ENCODE data around the gene INO80. TPM values are rescaled to one million over a fixed set of nuclear protein-coding genes. Genes with fewer than 3 reads are reported as not detected.
"Not testable (repeated sequence)": the region's sequence is repeated elsewhere in the genome, so short reads cannot be mapped to it uniquely, and the experiment has no call there.

The INO80 gene
- total RNA-seq, 2 donors from 2014 or later = 24.7 to 27.9 TPM

DNA sequence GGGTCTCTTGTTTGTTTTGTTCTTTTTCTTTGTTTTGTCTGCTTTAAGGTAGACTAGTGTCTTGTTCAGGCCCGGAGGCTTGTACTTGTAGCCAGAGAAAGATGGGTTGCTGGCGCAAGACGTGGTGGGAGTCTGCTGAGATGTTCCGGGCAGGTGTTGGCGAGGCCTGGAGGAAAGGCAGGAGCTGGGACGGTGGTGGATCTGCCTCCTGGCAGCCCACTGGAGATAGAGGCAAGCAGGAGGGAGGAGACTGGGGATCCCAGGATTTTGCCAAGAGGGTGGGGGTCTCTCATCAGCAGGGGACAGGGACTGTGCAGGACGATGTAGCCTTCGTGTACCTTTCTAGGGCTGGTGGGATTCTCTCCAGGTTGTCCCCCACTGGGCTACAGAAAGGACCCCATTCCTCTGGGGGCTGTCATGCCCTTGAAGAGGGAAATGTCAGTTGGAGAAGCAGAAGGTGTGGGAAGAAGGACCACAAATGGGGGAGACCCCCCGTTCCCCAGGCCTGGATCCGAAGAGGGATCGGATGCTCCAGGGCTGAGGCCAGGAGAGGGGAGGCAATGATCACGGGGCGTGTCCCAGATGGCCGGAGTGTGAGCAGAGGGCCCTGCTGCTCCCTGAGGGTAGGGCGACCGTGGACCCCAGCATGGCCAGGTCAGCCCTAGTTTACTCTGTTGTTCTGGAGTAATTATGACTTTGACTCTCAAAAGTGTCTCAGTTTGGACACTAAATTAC is 155.8 kb downstream of the INO80 start:
- no peaks in the 10 kb centered on the region for H3K27me3 Mint-ChIP-seq (ENCODE audit: low read depth)
- H3K36me3 Mint-ChIP-seq (ENCODE audit: insufficient read depth in 2 of 2) = peaks cover 5 to 7% of the 10 kb centered on the region in 2 donors
- H3K27ac Mint-ChIP-seq = peak overlapping the region; percentile 92
- peak overlapping the region in 1 of 2 donors; percentile 24 for H3K4me3 Mint-ChIP-seq
- H3K9me3 Mint-ChIP-seq = no peaks in the 10 kb centered on the region
- DNase-seq = no peak
- peak in 1 of 2 donors; percentile 9 for ATAC-seq (replicated peaks in 1 of 2)
- H3K4me1 Mint-ChIP-seq (ENCODE audit: low read depth) = peaks cover 21% of the 10 kb centered on the region

DNA sequence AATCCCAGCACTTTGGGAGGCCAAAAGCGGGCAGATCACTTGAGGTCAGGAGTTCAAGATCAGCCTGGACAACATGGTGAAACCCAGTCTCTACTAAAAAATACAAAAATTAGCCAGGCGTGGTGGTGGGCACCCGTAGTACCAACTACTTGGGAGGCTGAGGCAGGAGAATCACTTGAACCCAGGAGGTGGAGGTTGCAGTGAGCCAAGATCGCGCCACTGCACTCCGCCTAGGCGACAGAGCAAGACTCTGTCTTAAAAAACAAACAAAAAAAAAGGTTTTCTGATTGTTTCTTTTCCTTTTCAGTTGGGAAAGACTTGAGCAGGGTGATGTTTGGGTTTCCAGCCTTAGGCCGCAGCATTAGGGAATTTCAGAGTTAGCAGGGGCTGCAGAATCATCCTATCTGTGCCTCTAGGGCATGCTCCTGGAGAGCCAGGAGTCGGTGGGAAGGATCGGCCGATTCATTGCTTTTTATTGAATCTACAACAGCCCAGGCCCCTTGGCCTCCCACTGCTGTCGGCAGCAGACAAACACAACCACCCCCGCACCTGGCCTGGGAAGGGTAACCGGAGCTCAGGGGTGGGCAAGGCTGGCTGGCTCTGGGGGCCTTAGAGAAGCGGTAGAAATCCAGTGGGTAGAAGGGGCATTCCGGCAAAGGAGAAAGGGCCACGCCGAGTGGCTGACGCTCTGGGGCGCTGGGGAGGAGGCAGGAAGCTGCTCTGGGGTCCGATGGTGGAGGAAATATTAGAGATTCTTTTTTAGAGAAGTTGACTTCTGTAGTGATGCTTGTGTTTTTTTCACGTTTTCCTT is 156.5 kb downstream of the INO80 start:
- DNase-seq (no peak), ATAC-seq (replicated peaks in 1 of 2) (peak in 1 of 2 donors; percentile 1)
- peak overlapping the region; percentile 92 for H3K27ac Mint-ChIP-seq
- peaks cover 27% of the 10 kb centered on the region for H3K4me1 Mint-ChIP-seq (ENCODE audit: low read depth)
- no peaks in the 10 kb centered on the region for H3K9me3 Mint-ChIP-seq
- H3K4me3 Mint-ChIP-seq = peak overlapping the region in 1 of 2 donors; percentile 24
- peaks cover 5 to 12% of the 10 kb centered on the region in 2 donors for H3K36me3 Mint-ChIP-seq (ENCODE audit: insufficient read depth in 2 of 2)
- no peaks in the 10 kb centered on the region for H3K27me3 Mint-ChIP-seq (ENCODE audit: low read depth)

DNA sequence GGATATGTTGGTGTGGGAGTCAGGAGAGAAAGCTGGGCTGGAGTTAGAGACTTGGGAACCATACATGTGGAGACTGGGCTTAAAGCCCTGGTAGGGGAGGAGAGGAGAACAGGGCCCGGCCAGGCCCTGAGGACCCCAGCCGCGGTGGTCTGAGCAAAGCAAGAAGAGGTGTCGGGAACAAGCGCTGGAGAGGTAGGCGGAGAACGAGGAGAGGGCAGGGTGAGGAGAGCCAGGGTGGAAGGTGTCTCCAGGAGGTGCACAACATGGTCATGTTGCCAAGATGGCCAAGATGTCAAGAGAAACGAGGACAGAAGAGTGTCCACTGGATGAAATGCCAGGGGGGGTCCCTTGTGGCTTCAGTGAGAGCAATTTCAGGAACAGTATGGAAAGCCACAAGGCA is 157.4 kb downstream of the INO80 start:
- Mint-ChIP-seq H3K27me3 (ENCODE audit: low read depth) (no peaks in the 10 kb centered on the region), H3K4me1 (ENCODE audit: low read depth) (peaks cover 34% of the 10 kb centered on the region), H3K36me3 (ENCODE audit: insufficient read depth in 2 of 2) (peaks cover 13 to 20% of the 10 kb centered on the region in 2 donors), H3K27ac (peak overlapping the region; percentile 92), H3K9me3 (no peaks in the 10 kb centered on the region), H3K4me3 (no peak overlapping the region)
- ATAC-seq (replicated peaks in 1 of 2) (peak; percentile 6 to 8), DNase-seq (no peak)

DNA sequence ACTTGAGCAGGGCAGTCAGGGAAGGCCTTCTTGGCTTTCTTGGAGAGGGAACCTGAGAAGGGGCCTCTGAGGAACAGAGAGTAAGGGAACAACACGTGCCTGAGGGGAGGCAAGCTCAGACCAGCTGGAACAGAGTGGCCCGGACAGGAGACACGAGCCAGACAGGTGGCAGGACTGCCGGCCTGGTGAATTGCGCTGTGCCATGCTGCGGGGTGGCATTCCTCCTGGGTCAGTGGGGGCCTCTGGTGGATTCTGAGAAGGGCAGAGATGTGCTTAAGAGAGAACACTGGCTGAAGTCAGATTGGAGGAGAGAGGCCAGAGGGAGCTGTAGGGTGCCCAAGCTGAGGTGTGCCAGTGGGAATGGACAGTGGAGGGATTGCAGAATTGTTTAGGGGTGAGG is 157.9 kb downstream of the INO80 start:
- Mint-ChIP-seq H3K9me3 (no peaks in the 10 kb centered on the region), H3K4me3 (peak overlapping the region in 1 of 2 donors; percentile 0), H3K27ac (peak overlapping the region; percentile 92), H3K27me3 (ENCODE audit: low read depth) (no peaks in the 10 kb centered on the region), H3K36me3 (ENCODE audit: insufficient read depth in 2 of 2) (peaks cover 15 to 22% of the 10 kb centered on the region in 2 donors), H3K4me1 (ENCODE audit: low read depth) (peaks cover 34% of the 10 kb centered on the region)
- ATAC-seq (replicated peaks in 1 of 2) (peak; percentile 0 to 6), DNase-seq (no peak)

DNA sequence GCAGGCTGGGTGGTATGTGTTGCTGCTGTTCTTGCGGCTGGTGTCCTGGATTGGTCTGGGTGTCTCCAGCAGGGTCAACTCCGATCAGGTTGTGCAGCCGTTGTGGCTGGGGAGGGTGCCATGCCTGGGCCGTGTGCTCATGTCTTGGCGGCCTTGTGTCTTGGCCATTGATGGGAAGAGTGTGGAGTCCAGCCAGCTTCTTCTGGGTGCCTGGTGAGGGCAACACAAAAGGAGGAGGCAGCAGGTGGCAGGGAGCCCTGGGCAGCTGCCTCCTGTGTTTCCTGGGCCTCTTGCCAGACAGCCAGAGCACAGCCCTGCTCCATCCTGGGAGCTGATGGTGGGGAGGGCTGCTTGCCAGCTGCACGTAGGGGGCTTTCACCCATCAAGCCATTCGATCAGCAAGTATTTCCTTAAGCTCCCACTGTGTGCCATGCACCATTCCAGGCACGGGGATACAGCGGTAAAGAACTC is 158.5 kb downstream of the INO80 start:
- Mint-ChIP-seq H3K27ac (peak overlapping the region; percentile 92), H3K27me3 (ENCODE audit: low read depth) (no peaks in the 10 kb centered on the region), H3K9me3 (no peaks in the 10 kb centered on the region), H3K4me3 (peak overlapping the region in 1 of 2 donors; percentile 10), H3K4me1 (ENCODE audit: low read depth) (peaks cover 36% of the 10 kb centered on the region), H3K36me3 (ENCODE audit: insufficient read depth in 2 of 2) (peaks cover 18 to 23% of the 10 kb centered on the region in 2 donors)
- DNase-seq (no peak), ATAC-seq (replicated peaks in 1 of 2) (no peak)

DNA sequence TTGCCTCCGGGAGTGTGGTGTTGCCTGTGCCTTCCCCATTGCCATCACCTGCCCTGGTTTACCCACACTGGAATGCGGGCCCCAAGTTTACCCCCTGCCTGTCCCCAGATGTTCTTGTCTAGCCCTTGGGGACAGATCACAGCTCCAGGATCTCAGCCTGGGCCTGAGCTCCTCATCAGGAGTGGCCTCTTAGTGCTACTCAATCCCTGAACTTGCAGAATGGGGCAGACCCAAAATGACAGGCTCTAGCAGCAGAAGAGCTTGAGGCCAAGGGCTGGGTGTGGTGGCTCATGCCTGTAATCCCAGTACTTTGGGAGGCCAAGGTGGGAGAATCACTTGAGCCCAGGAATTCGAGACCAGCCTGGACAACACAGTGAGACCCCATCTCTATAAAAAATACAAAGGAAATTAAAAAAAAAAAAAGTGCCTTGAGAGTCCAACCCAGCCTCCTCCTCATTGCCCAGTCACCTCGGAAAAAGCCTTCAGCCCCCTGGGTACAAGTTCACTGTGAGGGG is 159.0 kb downstream of the INO80 start:
- ATAC-seq (replicated peaks in 1 of 2) (no peak), DNase-seq (no peak)
- H3K4me3 Mint-ChIP-seq = no peak overlapping the region
- no peaks in the 10 kb centered on the region for H3K27me3 Mint-ChIP-seq (ENCODE audit: low read depth)
- H3K36me3 Mint-ChIP-seq (ENCODE audit: insufficient read depth in 2 of 2) = peaks cover 18 to 25% of the 10 kb centered on the region in 2 donors
- peak overlapping the region; percentile 55 for H3K27ac Mint-ChIP-seq
- H3K9me3 Mint-ChIP-seq = no peaks in the 10 kb centered on the region
- H3K4me1 Mint-ChIP-seq (ENCODE audit: low read depth) = peaks cover 41% of the 10 kb centered on the region

DNA sequence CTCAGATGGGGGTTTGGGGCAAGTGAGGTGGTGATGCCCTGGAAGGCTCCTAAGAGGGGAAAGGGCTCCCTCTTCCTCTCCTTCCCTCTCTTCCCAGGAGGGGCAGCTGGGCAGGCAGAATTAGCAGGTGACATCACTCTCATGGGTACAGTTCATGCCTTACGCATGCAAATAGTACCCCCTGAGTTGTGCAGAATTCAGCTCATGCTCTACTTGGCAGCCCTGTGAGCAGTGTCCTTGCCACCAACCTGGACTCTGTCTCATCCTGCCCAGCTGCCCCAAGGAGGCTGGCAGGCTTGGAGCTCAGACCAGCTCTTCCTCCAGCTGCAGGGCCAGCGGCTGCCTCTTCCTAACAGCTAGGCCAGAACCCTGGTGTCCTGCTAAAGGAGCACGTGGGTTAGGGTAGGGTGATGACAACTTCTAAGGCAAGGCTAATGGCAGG is 159.5 kb downstream of the INO80 start:
- DNase-seq (no peak), ATAC-seq (replicated peaks in 1 of 2) (no peak)
- H3K4me1 Mint-ChIP-seq (ENCODE audit: low read depth) = peaks cover 46% of the 10 kb centered on the region
- no peaks in the 10 kb centered on the region for H3K9me3 Mint-ChIP-seq
- peak overlapping the region; percentile 81 to 94 for H3K4me3 Mint-ChIP-seq
- peaks cover 19 to 26% of the 10 kb centered on the region in 2 donors for H3K36me3 Mint-ChIP-seq (ENCODE audit: insufficient read depth in 2 of 2)
- H3K27me3 Mint-ChIP-seq (ENCODE audit: low read depth) = no peaks in the 10 kb centered on the region
- H3K27ac Mint-ChIP-seq = peak overlapping the region; percentile 55

DNA sequence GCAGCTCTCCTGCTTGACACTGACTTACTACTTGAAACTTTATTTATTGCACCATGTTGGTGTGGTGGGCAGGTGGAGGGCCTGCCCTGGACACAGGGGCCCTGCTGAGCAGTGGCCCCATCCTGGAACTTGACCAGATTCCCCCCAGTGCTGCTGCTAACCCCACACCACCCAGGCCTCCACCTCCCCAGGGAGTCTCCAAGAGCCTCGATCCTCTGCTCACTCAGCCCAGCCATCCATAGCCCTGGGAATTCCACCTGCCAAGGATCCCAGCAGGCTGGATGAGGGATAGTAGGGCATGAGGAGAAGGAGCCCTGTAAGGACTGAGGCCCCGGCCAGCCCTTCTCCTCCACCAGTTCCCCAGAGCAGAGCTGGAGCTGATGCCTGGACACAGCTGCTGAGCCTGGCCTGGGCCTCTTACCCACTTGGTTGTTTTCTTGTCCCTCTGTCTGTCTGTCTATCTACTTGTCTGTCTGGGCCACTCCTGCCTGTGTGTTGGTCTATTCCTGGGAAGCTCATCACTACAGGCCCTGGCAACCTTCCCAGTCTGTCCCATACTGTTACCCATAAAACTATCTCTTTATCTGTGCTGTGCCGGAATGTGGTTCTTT is 160.0 kb downstream of the INO80 start:
- Mint-ChIP-seq H3K27ac (peak overlapping the region; percentile 41), H3K36me3 (ENCODE audit: insufficient read depth in 2 of 2) (peaks cover 19 to 26% of the 10 kb centered on the region in 2 donors), H3K4me3 (peak overlapping the region; percentile 81 to 94), H3K27me3 (ENCODE audit: low read depth) (no peaks in the 10 kb centered on the region), H3K4me1 (ENCODE audit: low read depth) (peaks cover 48% of the 10 kb centered on the region), H3K9me3 (no peaks in the 10 kb centered on the region)
- ATAC-seq (replicated peaks in 1 of 2) (no peak), DNase-seq (no peak)

DNA sequence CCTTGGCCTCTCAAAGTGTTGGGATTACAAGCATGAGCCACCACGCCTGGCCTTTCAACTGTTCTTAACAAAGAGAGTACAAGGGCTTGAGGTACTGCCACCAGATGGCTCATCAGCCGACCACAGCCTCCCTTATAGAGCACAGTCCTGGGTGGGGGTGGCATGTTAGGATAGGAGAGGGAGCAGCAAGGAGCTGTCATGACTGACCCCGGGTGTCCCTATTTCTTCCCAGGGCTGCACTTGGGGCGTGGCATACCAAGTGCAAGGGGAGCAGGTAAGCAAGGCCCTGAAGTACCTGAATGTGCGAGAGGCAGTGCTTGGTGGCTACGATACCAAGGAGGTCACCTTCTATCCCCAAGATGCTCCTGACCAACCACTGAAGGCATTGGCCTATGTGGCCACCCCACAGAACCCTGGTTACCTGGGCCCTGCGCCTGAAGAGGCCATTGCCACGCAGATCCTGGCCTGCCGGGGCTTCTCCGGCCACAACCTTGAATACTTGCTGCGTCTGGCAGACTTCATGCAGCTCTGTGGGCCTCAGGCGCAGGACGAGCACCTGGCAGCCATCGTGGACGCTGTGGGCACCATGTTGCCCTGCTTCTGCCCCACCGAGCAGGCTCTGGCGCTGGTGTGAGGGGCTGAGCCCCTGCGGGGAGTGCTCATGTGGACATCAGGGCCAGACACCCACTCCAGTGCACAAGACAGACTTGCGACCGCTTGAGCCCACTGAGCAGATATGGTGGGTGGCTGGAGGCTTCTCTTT is 160.8 kb downstream of the INO80 start:
- Mint-ChIP-seq H3K9me3 (no peaks in the 10 kb centered on the region), H3K4me1 (ENCODE audit: low read depth) (peaks cover 48% of the 10 kb centered on the region), H3K36me3 (ENCODE audit: insufficient read depth in 2 of 2) (peaks cover 19 to 26% of the 10 kb centered on the region in 2 donors), H3K27ac (peak overlapping the region; percentile 65), H3K27me3 (ENCODE audit: low read depth) (no peaks in the 10 kb centered on the region), H3K4me3 (peak overlapping the region; percentile 94 to 95)
- no peak for DNase-seq
- no peak for ATAC-seq (replicated peaks in 1 of 2)

DNA sequence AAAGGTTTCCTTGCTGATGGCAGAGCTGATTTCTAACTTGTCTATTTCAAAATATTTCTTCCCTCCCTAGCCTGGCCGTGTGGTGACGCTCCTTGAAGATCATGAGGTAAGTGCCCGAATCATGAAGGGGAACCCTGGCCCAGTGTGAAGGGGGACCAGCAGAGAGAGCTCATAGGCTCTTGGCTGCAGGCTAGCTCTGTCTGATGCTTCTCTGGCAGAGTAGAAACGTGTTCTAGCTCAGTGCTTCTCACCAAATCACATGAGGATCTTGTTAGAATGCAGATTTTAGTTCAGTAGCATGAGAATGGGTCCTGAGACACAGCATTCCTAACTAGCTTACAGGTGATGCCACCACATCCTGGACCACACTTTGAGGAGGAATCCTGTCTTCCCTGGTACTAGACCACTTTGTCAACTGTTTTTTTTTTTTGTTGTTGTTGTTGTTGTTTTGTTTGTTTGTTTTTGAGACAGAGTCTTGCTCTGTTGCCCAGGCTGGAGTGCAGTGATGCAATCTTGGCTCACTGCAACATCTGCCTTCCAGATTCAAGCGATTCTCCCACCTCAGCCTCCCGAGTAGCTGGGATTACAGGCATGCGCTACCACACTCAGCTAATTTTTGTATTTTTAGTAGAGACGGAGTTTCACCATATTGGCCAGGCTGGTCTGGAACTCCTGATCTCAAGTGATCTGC is 161.8 kb downstream of the INO80 start:
- Mint-ChIP-seq H3K27ac (peak overlapping the region; percentile 93), H3K4me3 (peak overlapping the region; percentile 94 to 95), H3K36me3 (ENCODE audit: insufficient read depth in 2 of 2) (peaks cover 19 to 26% of the 10 kb centered on the region in 2 donors), H3K4me1 (ENCODE audit: low read depth) (peaks cover 48% of the 10 kb centered on the region)
- not testable (repeated sequence) for H3K9me3 Mint-ChIP-seq; DNase-seq; H3K27me3 Mint-ChIP-seq (ENCODE audit: low read depth); ATAC-seq (replicated peaks in 1 of 2)

DNA sequence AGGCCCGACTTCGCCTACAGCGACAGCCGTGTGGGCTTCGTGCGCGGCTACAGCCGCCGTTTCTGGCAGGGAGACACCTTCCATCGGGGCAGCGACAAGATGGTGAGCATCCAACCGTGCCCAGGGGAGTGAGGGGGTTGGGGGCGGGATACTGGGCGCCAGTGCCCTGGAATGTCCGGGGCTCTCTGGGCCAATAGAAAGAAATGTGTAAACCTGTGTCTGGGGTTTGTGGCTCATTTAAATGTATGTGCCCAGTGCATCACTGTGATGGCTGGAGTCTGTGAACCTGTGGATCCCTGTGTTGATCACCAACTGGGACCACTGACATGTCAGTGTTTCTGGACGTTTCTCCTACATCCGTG is 162.4 kb downstream of the INO80 start:
- Mint-ChIP-seq H3K27me3 (ENCODE audit: low read depth) (no peaks in the 10 kb centered on the region), H3K4me3 (peak overlapping the region; percentile 94 to 95), H3K4me1 (ENCODE audit: low read depth) (peaks cover 46% of the 10 kb centered on the region), H3K36me3 (ENCODE audit: insufficient read depth in 2 of 2) (peaks cover 19 to 26% of the 10 kb centered on the region in 2 donors), H3K27ac (peak overlapping the region; percentile 93), H3K9me3 (no peaks in the 10 kb centered on the region)
- ATAC-seq (replicated peaks in 1 of 2) (no peak), DNase-seq (no peak)

Data from activated T-cell treated with anti-CD3 and anti-CD28 coated beads, Interleukin-2, amount 50 U/mL, for 72 hours (primary cell).